Stimulated activated CD4-positive, alpha-beta T cell treated with anti-CD3 and anti-CD28 coated beads, Interleukin-12 subunit alpha, Interleukin-12 subunit beta, amount 100 ng/mL, for 4 hours (primary cell): ENCODE results near the gene KCNK16.

Experiments used
- DNase-seq: peaks from one replicate; pipeline ENCODE4 v3.0.0-alpha.2; 2020

The KCNK16 gene

DNA sequence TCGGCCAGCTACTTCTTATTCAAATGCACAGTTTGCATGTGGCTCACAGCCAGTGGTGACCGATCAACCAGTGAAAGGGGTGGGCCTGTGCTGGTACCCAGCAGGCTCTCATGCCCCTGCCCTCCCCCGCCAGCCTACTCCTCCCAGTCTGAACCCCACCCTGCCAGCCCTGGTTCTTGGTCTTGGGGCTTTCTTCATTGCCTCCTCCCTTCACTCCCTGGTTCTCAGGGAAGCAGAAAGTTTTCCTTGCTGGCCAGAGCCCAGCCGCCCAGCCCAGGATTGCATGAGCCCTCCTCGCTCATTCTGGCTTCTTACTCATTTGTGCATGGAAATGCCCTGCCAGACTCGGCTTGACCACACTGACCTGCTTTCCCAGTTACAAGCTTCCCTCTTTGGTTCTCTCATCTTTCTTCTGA, 49.1 kb downstream of the KCNK16 start:
- no peak for DNase-seq

DNA sequence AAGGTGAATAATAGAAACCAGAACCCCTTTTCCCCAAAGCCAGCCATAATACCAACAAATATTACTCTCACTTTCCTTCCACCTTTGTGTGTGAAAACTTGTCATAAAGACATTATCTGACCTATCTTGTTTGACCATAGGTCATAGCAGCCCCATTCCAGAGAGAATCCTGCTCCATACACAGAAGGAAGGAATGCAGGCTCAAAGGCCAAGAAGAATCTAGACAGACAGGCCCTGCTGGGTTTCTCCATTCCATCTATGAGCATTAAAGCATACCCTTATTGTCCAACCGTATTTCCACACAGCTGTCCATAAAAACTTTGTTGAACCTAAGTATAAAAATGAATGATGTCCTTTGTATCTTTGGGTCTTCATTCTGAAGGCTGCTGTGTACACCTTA, 52.5 kb downstream of the KCNK16 start:
- no peak for DNase-seq

DNA sequence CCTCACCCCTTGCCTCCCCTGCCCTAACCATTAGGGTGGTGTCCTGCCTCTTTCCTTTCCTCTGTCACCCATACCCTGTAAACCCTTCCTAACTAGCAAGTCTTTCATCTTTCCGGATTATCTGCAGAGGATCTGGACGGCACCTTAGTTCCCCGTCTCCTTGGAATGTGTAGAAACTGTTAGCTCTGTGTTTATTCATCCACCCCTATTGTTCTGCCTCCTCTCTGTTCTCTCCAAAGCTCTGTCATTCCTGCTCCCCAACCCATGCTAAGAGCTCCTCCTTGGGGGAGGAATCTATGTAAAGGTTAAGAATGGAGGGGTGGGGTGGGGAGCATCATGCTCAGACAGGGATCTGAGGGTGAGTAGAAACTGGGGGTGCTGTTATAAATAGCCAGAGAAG, 53.8 kb downstream of the KCNK16 start:
- DNase-seq, result no peak

GRCh38 chr6:39268171-39268570, 54.3 kb downstream of the KCNK16 start:
- DNase-seq, result no peak

GRCh38 chr6:39266782-39267355, 55.6 kb downstream of the KCNK16 start:
- DNase-seq, result no peak

GRCh38 chr6:39266375-39266774, 56.1 kb downstream of the KCNK16 start:
- DNase-seq, result no peak
